K562 (cell line): ENCODE results near the gene PLXNB2. TPM values are rescaled to one million over a fixed set of nuclear protein-coding genes. Genes with fewer than 3 reads are reported as not detected.

Experiments
- ATAC-seq: fragments of 200-7000 bp; cut with Tn5 transposase; 3 replicates; pipeline ENCODE4 v1.9.1; 2020; ENCODE audit warnings: moderate library complexity
- BruUV-seq: library from RNA; stranded (reverse); fragments of 400-500 nt; replicated peaks from 2 replicates; lab custom pipeline; 2021; lab: Mats Ljungman, UMichigan
- CTCF ChIA-PET: fragments of 300-600 bp; formaldehyde crosslinking; extraction: SDS; loops from one replicate; lab custom pipeline; 2021; ENCODE audit warnings: low intra/inter-chr PET ratio; lab: Yijun Ruan, JAX
- POLR2A ChIA-PET: fragments of 300-600, 350-650 bp; sonication (Branson Sonifier 250); formaldehyde crosslinking; extraction: SDS; loops from one replicate; lab custom pipeline; 2021; ENCODE audit warnings: antibody characterized with exemption, inconsistent platforms; lab: Yijun Ruan, JAX
- DNase-seq, 4 experiments: peaks; one replicate each; pipeline versions ENCODE4 v3.0.0 to v3.0.0-alpha.2; 2011 to 2018; ENCODE audit warnings: low spot score in 3 of 4, mixed read lengths in 3 of 4; ENCODE audit errors: extremely low read depth in 1 of 4
- FAIRE-seq: peaks from 2 replicates; lab custom pipeline; 2011; peaks lifted over from hg19 to GRCh38; lab: Jason Lieb, UNC
- H2AFZ ChIP-seq: 2 replicates; pipeline ENCODE4 v1.6.0; 2011; ENCODE audit warnings: low read depth, low read length, control low read depth, inconsistent platforms
- H3K27ac ChIP-seq: fragments of 200-600 bp; 3 replicates; pipeline ENCODE4 v1.8.0; 2011; ENCODE audit warnings: low read depth, mild to moderate bottlenecking, control low read depth, inconsistent platforms, low read length, moderate library complexity, mixed read lengths; ENCODE audit errors: extremely low read depth
- H3K27me3 ChIP-seq, 2 experiments: fragments of 300-600 bp in 1 of 2; 2 replicates in 1 of 2; 3 replicates in 1 of 2; pipeline versions ENCODE4 v1.6.0 to v1.8.0; 2011; ENCODE audit warnings: inconsistent platforms in 2 of 2, low read length in 2 of 2, mild to moderate bottlenecking in 1 of 2, mixed read lengths in 1 of 2, moderate library complexity in 1 of 2; ENCODE audit not compliant: control insufficient read depth in 2 of 2, insufficient read depth in 2 of 2
- H3K36me3 ChIP-seq: fragments of 300-600 bp; 3 replicates; pipeline ENCODE4 v1.8.0; 2011; ENCODE audit warnings: mild to moderate bottlenecking, low read length, inconsistent platforms; ENCODE audit not compliant: control insufficient read depth, insufficient read depth
- H3K4me1 ChIP-seq, 2 experiments: fragments of 200-600 bp in 1 of 2; replicated peaks in 1 of 2; 2 replicates in 1 of 2; 3 replicates in 1 of 2; pipeline versions ENCODE4 v1.5.1 to v1.8.0; 2011; ENCODE audit warnings: inconsistent platforms in 2 of 2, low read length in 2 of 2, mild to moderate bottlenecking in 1 of 2, mixed read lengths in 1 of 2, moderate library complexity in 1 of 2; ENCODE audit not compliant: control insufficient read depth in 2 of 2, insufficient read depth in 2 of 2
- H3K4me2 ChIP-seq: 2 replicates; pipeline ENCODE4 v1.6.1; 2011; ENCODE audit warnings: low read length, control low read depth, inconsistent platforms, mixed read lengths; ENCODE audit not compliant: insufficient read depth
- H3K4me3 ChIP-seq: fragments of 200-600 bp; sonication (generic), shearing (Covaris generic); 2 replicates; pipeline ENCODE4 v1.5.1; 2016; ENCODE audit warnings: control low read depth, inconsistent platforms
- H3K79me2 ChIP-seq: fragments of 200-600 bp; 3 replicates; pipeline ENCODE4 v1.8.0; 2011; ENCODE audit warnings: low read length, inconsistent platforms; ENCODE audit not compliant: control insufficient read depth, insufficient read depth
- H3K9ac ChIP-seq, 2 experiments: 2 replicates each; pipeline versions ENCODE4 v1.6.0 to v1.6.1; 2011; ENCODE audit warnings: low read depth in 2 of 2, low read length in 2 of 2, control low read depth in 1 of 2, inconsistent platforms in 1 of 2, mild to moderate bottlenecking in 1 of 2, mixed read lengths in 1 of 2; ENCODE audit not compliant: insufficient read depth in 1 of 2
- H3K9me1 ChIP-seq: one replicate; pipeline ENCODE4 v1.6.0; 2011; ENCODE audit warnings: inconsistent platforms, mild to moderate bottlenecking, low read length, moderate library complexity; ENCODE audit not compliant: control insufficient read depth, insufficient read depth
- H3K9me3 ChIP-seq: replicated peaks from 2 replicates; pipeline ENCODE4 v1.5.1; 2011; ENCODE audit warnings: low read depth, low read length, inconsistent platforms; ENCODE audit not compliant: control insufficient read depth, insufficient read depth
- H4K20me1 ChIP-seq: replicated peaks from 2 replicates; pipeline ENCODE4 v1.6.1; 2011; ENCODE audit warnings: low read length, inconsistent platforms, mixed read lengths; ENCODE audit not compliant: control insufficient read depth, insufficient read depth
- BRD4 ChIP-seq: fragments of 200-600 bp; sonication (generic); IDR thresholded peaks from 2 replicates; pipeline ENCODE4 v1.6.1; 2017; ENCODE audit warnings: inconsistent platforms
- FOXO4 ChIP-seq: fragments of 450-650 bp; formaldehyde crosslinking; IDR thresholded peaks from 2 replicates; pipeline ENCODE4 v1.4.0; 2020; ENCODE audit warnings: mild to moderate bottlenecking, moderate library complexity
- NFE2L1 ChIP-seq: fragments of 450-650 bp; IDR thresholded peaks from 2 replicates; pipeline ENCODE4 v1.6.1; 2016; ENCODE audit warnings: missing genetic modification characterization, low read depth, mild to moderate bottlenecking, missing compliant biosample characterization, moderate library complexity, borderline replicate concordance
- NR0B1 ChIP-seq: fragments of 450-650 bp; IDR thresholded peaks from one replicate; pipeline ENCODE4 v1.6.1; 2018; ENCODE audit warnings: mild to moderate bottlenecking, moderate library complexity; ENCODE audit not compliant: partially characterized antibody
- WGBS: fragments of 100-300 bp; shearing (Covaris generic); methylation state at CpG from one replicate; pipeline ENCODE4 v1.1.6; 2016; ENCODE audit warnings: low coverage, mixed read lengths; ENCODE audit not compliant: insufficient coverage; ENCODE audit errors: missing lambda C conversion rate; 5-methylcytosine and 5-hydroxymethylcytosine counted together
- in situ Hi-C: fragments of 300-500 bp; cut with MboI; formaldehyde crosslinking; loops from 4 replicates; pipeline ENCODE4 v1.15.0; 2018; ENCODE audit warnings: inconsistent platforms, mixed read lengths
- intact Hi-C: fragments of 100-400 bp; cut with micrococcal nuclease; formaldehyde crosslinking; loops from 2 replicates; pipeline ENCODE4 v1.14.2; 2022
- polyA plus RNA-seq, 8 experiments: library from polyadenylated mRNA; depleted of rRNA in 4 of 8; stranded (reverse) in 5 of 8; unstranded in 3 of 8; fragments of >200 nt; fragmentation: Nextera tagmentation in 2 of 8; fragmentation: Illumina TruSeq in 1 of 8; extraction: Ambion mirVana in 2 of 8; extraction: Trizol in 1 of 8; gene quantifications; 2 replicates each; pipeline versions ENCODE4 v1.2.1 to v1.2.3, GENCODE V29; 2011 to 2014; ENCODE audit warnings: inconsistent platforms in 1 of 8, missing spikeins in 1 of 8
- total RNA-seq, 7 experiments: library from RNA; depleted of rRNA in 6 of 7; stranded (reverse); fragments of >200 nt in 6 of 7; fragmentation: Illumina TruSeq in 2 of 7; extraction: Trizol in 2 of 7; gene quantifications; 2 replicates each; pipeline versions ENCODE4 v1.2.1 to v1.2.3, GENCODE V29; 2011 to 2021; ENCODE audit warnings: low replicate concordance in 1 of 7

The PLXNB2 gene
- total and polyA plus RNA-seq, 9 of the 15 experiments (the other 6 are each of a cell fraction or from before 2014, with no cell fraction given): 0.15 to 45.1 (median 13.6) TPM

GRCh38 chr22:50281384-50281760 is 26.1 kb downstream of the PLXNB2 start:
- Histone ChIP-seq H3K27me3 (no peaks in the 10 kb centered on the region), H3K4me1 (peaks cover 0 to 14% of the 10 kb centered on the region in 2 experiments; a peak in 2 of 5 replicates), H3K36me3 (peaks cover 51% of the 10 kb centered on the region; the same call in 1 of the 3 replicates), H3K9me3 (no peaks in the 10 kb centered on the region), H4K20me1 (no peaks in the 10 kb centered on the region), H3K4me2 (no peak overlapping the region), H3K27ac (no peak overlapping the region), H3K79me2 (no peaks in the 10 kb centered on the region), H3K9me1 (no peaks in the 10 kb centered on the region)
- whole genome bisulfite sequencing: 98% methylated on average over 11 of the region's 36 CpGs
- in situ Hi-C loops: no loop called here
- CTCF ChIA-PET: no interaction called here
- no TSS peak for BruUV-seq
- no peak for TF ChIP-seq BRD4
- no peak for TF ChIP-seq NR0B1
- no peak for TF ChIP-seq NFE2L1 (tag)
- TF ChIP-seq FOXO4 (CRISPR knock-in tag): no peak
- TF ChIP-seq, all 486 proteins: peak for 0
- POLR2A ChIA-PET: no interaction called here
- FAIRE-seq: no peak
- intact Hi-C loops: no loop called here
- ATAC-seq: no peak
- no peak overlapping the region for H3K4me3 ChIP-seq
- no peak overlapping the region for H2AFZ ChIP-seq
- DNase-seq: no peak
- H3K9ac ChIP-seq: no peak overlapping the region
